OCI-LY1 (cell line): ENCODE data around the gene DCUN1D5.

Source experiments
- EZH2 ChIP-seq: fragments of 200-600 bp; sonication (generic), shearing (Covaris generic); IDR thresholded peaks from 2 replicates; pipeline ENCODE4 v1.8.0; 2017; ENCODE audit warnings: borderline replicate concordance, mixed run types, mild to moderate bottlenecking, antibody characterized with exemption, low read length, moderate library complexity, mixed read lengths
- TF ChIP-seq, protein P1 (sequence below): fragments of 200-600 bp; sonication (generic), shearing (Covaris generic); IDR thresholded peaks from 2 replicates; pipeline ENCODE4 v1.5.1; 2017; ENCODE audit warnings: mild to moderate bottlenecking, antibody characterized with exemption, low read length, moderate library complexity, mixed read lengths

DNA sequence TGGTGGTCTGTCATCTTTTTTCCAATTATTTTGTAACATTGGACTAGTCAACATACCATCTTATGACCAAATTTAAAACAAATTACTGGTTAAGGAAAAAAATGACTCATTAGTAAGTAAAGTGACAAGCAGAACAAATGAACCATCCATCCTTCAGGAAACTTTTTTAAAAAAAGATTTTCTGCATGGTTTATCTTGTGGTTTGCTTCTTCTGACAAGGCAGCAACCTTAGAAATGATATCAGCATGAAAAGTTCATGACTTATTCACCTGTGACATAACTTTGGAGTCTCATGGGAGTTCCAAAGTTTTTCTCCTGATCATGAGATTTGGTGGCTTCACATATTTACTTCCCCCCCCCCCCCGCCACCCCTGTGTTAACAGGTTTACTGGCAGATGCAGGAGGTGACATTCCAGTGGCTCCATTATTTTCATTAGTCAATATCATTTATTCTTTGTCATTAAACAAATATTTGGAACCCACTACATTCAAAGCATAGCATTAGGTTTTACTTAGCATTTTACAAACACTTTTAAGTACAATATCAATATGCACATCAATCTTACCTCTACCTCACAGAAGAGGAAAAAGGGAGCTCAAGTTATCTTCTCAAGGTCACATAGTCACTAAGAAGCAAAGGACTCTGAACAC is 40.7 kb downstream of the DCUN1D5 start:
- TF ChIP-seq, protein P1, sequence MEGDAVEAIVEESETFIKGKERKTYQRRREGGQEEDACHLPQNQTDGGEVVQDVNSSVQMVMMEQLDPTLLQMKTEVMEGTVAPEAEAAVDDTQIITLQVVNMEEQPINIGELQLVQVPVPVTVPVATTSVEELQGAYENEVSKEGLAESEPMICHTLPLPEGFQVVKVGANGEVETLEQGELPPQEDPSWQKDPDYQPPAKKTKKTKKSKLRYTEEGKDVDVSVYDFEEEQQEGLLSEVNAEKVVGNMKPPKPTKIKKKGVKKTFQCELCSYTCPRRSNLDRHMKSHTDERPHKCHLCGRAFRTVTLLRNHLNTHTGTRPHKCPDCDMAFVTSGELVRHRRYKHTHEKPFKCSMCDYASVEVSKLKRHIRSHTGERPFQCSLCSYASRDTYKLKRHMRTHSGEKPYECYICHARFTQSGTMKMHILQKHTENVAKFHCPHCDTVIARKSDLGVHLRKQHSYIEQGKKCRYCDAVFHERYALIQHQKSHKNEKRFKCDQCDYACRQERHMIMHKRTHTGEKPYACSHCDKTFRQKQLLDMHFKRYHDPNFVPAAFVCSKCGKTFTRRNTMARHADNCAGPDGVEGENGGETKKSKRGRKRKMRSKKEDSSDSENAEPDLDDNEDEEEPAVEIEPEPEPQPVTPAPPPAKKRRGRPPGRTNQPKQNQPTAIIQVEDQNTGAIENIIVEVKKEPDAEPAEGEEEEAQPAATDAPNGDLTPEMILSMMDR = no peak
- no peak for TF ChIP-seq EZH2
